IPS-15b (cell line): Measurements from ENCODE around the gene WNT2.
"Not testable (repeated sequence)": the region's sequence is repeated elsewhere in the genome, so short reads cannot be mapped to it uniquely, and the experiment has no call there.

ENCODE experiments used
- H3K27me3 ChIP-seq: one replicate; pipeline ENCODE4 v1.6.1; 2013; ENCODE audit warnings: low read length; ENCODE audit not compliant: control insufficient read depth, insufficient read depth
- H3K36me3 ChIP-seq: one replicate; pipeline ENCODE4 v1.6.1; 2013; ENCODE audit warnings: low read length; ENCODE audit not compliant: control insufficient read depth, insufficient read depth
- H3K4me1 ChIP-seq: one replicate; pipeline ENCODE4 v1.6.1; 2013; ENCODE audit warnings: mild to moderate bottlenecking, low read length; ENCODE audit not compliant: control insufficient read depth, insufficient read depth
- H3K4me3 ChIP-seq: one replicate; pipeline ENCODE4 v1.5.1; 2013; ENCODE audit warnings: low read depth, low read length
- H3K9ac ChIP-seq: one replicate; pipeline ENCODE4 v1.6.1; 2013; ENCODE audit warnings: low read depth, mild to moderate bottlenecking, low read length
- H3K9me3 ChIP-seq: one replicate; pipeline ENCODE4 v1.6.1; 2013; ENCODE audit warnings: mild to moderate bottlenecking, low read length; ENCODE audit not compliant: control insufficient read depth, insufficient read depth

Gene WNT2

GRCh38 chr7:117300506-117300905, 22.4 kb downstream of the WNT2 start:
- not testable (repeated sequence) for H3K4me1 ChIP-seq, H3K9me3 ChIP-seq, H3K9ac ChIP-seq, H3K27me3 ChIP-seq, H3K36me3 ChIP-seq, H3K4me3 ChIP-seq

GRCh38 chr7:117297606-117298005, 25.3 kb downstream of the WNT2 start:
- Histone ChIP-seq H3K4me3 (no peak overlapping the region), H3K4me1 (no peaks in the 10 kb centered on the region), H3K36me3 (no peaks in the 10 kb centered on the region), H3K27me3 (no peaks in the 10 kb centered on the region), H3K9me3 (no peaks in the 10 kb centered on the region), H3K9ac (no peak overlapping the region)

GRCh38 chr7:117296066-117296465, 26.8 kb downstream of the WNT2 start:
- Histone ChIP-seq H3K9me3 (no peaks in the 10 kb centered on the region), H3K4me1 (no peaks in the 10 kb centered on the region), H3K36me3 (no peaks in the 10 kb centered on the region), H3K9ac (no peak overlapping the region), H3K27me3 (no peaks in the 10 kb centered on the region), H3K4me3 (no peak overlapping the region)

DNA sequence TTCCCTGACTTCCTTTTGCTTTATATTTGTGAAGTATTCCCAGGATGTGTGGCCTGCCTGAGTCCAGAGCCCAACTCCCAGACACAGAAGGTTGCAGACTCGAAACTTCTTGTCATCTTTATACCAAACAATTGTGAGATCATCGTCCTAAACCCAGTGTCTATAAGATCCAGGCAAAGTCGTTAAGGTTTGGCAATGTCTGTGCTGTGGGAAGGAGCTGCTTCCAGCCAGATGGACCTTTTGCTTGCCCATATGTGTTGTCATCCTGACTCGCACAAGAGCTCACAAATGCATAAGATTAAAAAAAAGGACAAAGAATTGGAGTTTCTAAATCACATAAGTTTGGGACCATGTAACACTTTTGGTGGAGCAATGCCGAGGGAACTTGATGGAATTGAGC, 37.0 kb downstream of the WNT2 start:
- Histone ChIP-seq H3K9me3 (no peaks in the 10 kb centered on the region), H3K9ac (no peak overlapping the region), H3K4me1 (no peaks in the 10 kb centered on the region), H3K36me3 (no peaks in the 10 kb centered on the region), H3K4me3 (no peak overlapping the region), H3K27me3 (no peaks in the 10 kb centered on the region)

GRCh38 chr7:117284692-117285091, 38.2 kb downstream of the WNT2 start:
- Histone ChIP-seq H3K4me3 (no peak overlapping the region), H3K9me3 (no peaks in the 10 kb centered on the region), H3K4me1 (no peaks in the 10 kb centered on the region), H3K27me3 (no peaks in the 10 kb centered on the region), H3K9ac (no peak overlapping the region), H3K36me3 (no peaks in the 10 kb centered on the region)

DNA sequence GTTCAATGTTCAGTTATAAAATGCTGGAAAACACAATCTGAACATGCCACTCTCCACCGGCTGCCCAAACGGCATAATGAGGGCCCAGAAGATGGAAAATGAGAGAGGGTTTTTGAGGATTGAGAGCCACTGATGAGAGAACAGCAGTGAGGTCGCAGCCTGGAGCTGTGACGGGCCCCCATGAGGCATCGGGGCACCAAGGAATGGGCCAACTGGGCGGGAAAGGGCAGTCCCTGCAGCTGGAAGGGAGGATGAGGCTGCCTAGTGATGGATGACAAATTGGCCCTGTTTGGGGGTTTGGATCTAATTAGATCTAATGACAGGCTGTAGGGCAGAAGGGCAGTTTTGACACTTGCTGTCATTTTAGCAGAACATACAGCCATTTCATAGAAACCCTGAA, 39.1 kb downstream of the WNT2 start:
- H3K4me1 ChIP-seq: no peaks in the 10 kb centered on the region
- H3K9ac ChIP-seq: no peak overlapping the region
- H3K27me3 ChIP-seq: no peaks in the 10 kb centered on the region
- H3K4me3 ChIP-seq: no peak overlapping the region
- no peaks in the 10 kb centered on the region for H3K36me3 ChIP-seq
- no peaks in the 10 kb centered on the region for H3K9me3 ChIP-seq

DNA sequence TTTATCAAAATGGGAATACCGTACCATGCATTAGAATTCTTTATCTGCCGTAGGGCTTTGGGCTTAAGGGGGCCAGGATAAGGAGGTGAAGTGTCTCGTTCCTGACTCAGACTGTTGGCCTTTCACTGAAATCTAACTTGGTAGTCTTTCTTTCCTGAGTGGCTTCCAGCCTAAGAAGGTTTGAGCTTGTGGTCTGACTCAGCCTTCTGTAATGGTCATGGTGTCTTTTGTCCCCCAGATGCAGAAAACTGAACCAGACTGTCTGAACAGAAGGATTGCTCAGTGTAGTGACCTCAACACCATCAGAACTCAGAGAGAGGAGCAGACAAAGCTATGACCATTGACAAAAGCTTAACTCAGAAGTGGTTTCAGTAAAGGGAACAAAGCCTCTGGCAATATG, 39.5 kb downstream of the WNT2 start:
- Histone ChIP-seq H3K36me3 (no peaks in the 10 kb centered on the region), H3K4me1 (no peaks in the 10 kb centered on the region), H3K4me3 (no peak overlapping the region), H3K27me3 (no peaks in the 10 kb centered on the region), H3K9ac (no peak overlapping the region), H3K9me3 (no peaks in the 10 kb centered on the region)

DNA sequence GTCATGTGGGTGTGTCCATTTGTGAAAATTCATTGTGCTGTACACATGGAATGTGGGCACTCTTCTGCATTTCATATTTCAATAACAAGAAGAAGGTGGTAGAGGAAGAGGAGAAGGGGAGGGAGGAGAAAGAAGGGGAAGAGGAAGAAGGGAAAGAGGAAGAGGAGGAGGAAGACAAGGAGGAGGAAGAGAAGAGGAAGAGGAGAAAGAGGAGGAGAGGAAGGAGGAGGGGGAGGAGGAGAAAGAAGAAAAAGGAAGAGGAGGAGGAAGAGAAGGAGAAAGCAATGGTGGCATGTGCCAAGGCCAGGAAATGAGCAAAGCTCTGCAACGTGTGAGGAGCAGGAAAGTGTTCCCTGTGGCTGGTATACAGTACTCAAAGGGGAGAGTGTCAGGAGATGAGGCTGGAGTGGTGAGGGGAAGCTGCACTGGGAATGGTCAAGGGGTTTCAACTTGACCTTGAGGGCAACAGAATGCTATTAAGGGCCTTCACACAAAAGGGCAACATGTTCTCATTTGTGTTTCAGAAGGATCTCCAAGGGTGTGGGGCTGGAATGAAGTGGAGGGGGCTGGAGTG, 40.5 kb downstream of the WNT2 start:
- Histone ChIP-seq H3K36me3 (no peaks in the 10 kb centered on the region), H3K4me1 (no peaks in the 10 kb centered on the region), H3K9ac (no peak overlapping the region), H3K9me3 (no peaks in the 10 kb centered on the region), H3K4me3 (no peak overlapping the region), H3K27me3 (no peaks in the 10 kb centered on the region)

- no peaks in the 10 kb centered on the region for H3K36me3 ChIP-seq
- H3K27me3 ChIP-seq: no peaks in the 10 kb centered on the region
- no peaks in the 10 kb centered on the region for H3K9me3 ChIP-seq
- H3K4me3 ChIP-seq: no peak overlapping the region
- H3K4me1 ChIP-seq: no peaks in the 10 kb centered on the region
- H3K9ac ChIP-seq: no peak overlapping the region
Observed at GRCh38 chr7:117281562-117281961, 41.3 kb downstream of the WNT2 start.

- Histone ChIP-seq H3K9ac (no peak overlapping the region), H3K9me3 (no peaks in the 10 kb centered on the region), H3K4me3 (no peak overlapping the region), H3K4me1 (no peaks in the 10 kb centered on the region), H3K27me3 (no peaks in the 10 kb centered on the region), H3K36me3 (no peaks in the 10 kb centered on the region)
Observed at GRCh38 chr7:117279931-117280557, 42.8 kb downstream of the WNT2 start.

GRCh38 chr7:117279203-117279602, 43.7 kb downstream of the WNT2 start:
- Histone ChIP-seq H3K4me1 (no peaks in the 10 kb centered on the region), H3K4me3 (no peak overlapping the region), H3K9ac (no peak overlapping the region), H3K9me3 (no peaks in the 10 kb centered on the region), H3K36me3 (no peaks in the 10 kb centered on the region), H3K27me3 (no peaks in the 10 kb centered on the region)

DNA sequence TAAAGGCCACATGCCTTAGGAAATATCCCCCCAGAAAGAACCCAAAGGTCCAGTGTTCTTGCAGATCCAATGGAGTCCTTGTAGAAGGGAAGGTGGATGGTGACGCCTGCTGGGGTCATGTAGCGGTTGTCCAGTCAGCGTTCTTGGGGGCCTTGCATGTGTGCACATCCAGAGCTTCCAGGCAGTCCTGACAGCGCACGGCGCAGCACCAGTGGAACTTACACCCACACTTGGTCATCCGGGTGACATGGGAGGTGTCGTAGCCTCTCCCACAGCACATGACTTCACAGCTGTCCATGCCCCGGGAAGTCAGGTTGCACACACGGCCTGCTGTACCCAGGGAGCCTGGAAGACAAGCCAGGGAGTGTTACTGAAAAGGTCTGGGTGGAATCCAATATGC, 44.8 kb downstream of the WNT2 start:
- Histone ChIP-seq H3K9ac (no peak overlapping the region), H3K4me3 (no peak overlapping the region), H3K36me3 (no peaks in the 10 kb centered on the region), H3K9me3 (no peaks in the 10 kb centered on the region), H3K4me1 (no peaks in the 10 kb centered on the region), H3K27me3 (no peaks in the 10 kb centered on the region)
